Keratinocyte (primary cell): Measurements from ENCODE around the gene CSNK2A1. TPM values are rescaled to one million over a fixed set of nuclear protein-coding genes. Genes with fewer than 3 reads are reported as not detected.
"Not testable (repeated sequence)": the region's sequence is repeated elsewhere in the genome, so short reads cannot be mapped to it uniquely, and the experiment has no call there.

ENCODE experiments used
- DNase-seq: peaks from one replicate; pipeline ENCODE4 v3.0.0-alpha.2; 2011; ENCODE audit warnings: low read depth, missing footprints, low spot score
- FAIRE-seq: peaks from 2 replicates; lab custom pipeline; 2011; peaks lifted over from hg19 to GRCh38; lab: Jason Lieb, UNC
- H2AFZ ChIP-seq: 2 replicates; pipeline ENCODE4 v1.6.0; 2012; ENCODE audit warnings: low read length, control low read depth, inconsistent platforms; ENCODE audit not compliant: control insufficient read depth
- H3K27ac ChIP-seq: 2 replicates; pipeline ENCODE4 v1.5.1; 2011; ENCODE audit warnings: low read length; ENCODE audit not compliant: control insufficient read depth, insufficient read depth
- H3K27me3 ChIP-seq: 3 replicates; pipeline ENCODE4 v1.6.0; 2011; ENCODE audit warnings: low read length; ENCODE audit not compliant: control insufficient read depth, insufficient read depth; ENCODE audit errors: extremely low read depth
- H3K36me3 ChIP-seq, 2 experiments: 2 replicates in 1 of 2; 3 replicates in 1 of 2; pipeline ENCODE4 v1.5.1; 2011; ENCODE audit warnings: low read length in 2 of 2, mild to moderate bottlenecking in 1 of 2; ENCODE audit not compliant: control insufficient read depth in 2 of 2, insufficient read depth in 2 of 2; ENCODE audit errors: extremely low read depth in 1 of 2
- H3K4me1 ChIP-seq: 3 replicates; pipeline ENCODE4 v1.5.1; 2011; ENCODE audit warnings: low read length; ENCODE audit not compliant: control insufficient read depth, insufficient read depth; ENCODE audit errors: extremely low read depth
- H3K4me2 ChIP-seq: 3 replicates; pipeline ENCODE4 v1.6.0; 2011; ENCODE audit warnings: low read depth, low read length; ENCODE audit not compliant: control insufficient read depth, insufficient read depth; ENCODE audit errors: extremely low read depth
- H3K4me3 ChIP-seq, 3 experiments: fragments of 200-600 bp in 1 of 3; sonication (generic) in 1 of 3; 2 replicates in 2 of 3; 3 replicates in 1 of 3; pipeline ENCODE4 v1.5.1; 2011 to 2016; ENCODE audit warnings: low read length in 3 of 3, mild to moderate bottlenecking in 3 of 3, control low read depth in 2 of 3, inconsistent platforms in 1 of 3, low read depth in 1 of 3, mixed read lengths in 1 of 3, mixed run types in 1 of 3, moderate library complexity in 1 of 3; ENCODE audit not compliant: control insufficient read depth in 2 of 3, insufficient read depth in 2 of 3; ENCODE audit errors: extremely low read depth in 1 of 3
- H3K79me2 ChIP-seq: 2 replicates; pipeline ENCODE4 v1.6.0; 2012; ENCODE audit warnings: low read length; ENCODE audit not compliant: control insufficient read depth, insufficient read depth
- H3K9ac ChIP-seq: 3 replicates; pipeline ENCODE4 v1.6.0; 2011; ENCODE audit warnings: low read length; ENCODE audit not compliant: control insufficient read depth, insufficient read depth; ENCODE audit errors: extremely low read depth
- H3K9me1 ChIP-seq: 3 replicates; pipeline ENCODE4 v1.6.0; 2011; ENCODE audit warnings: low read length; ENCODE audit not compliant: control insufficient read depth, insufficient read depth; ENCODE audit errors: extremely low read depth
- H3K9me3 ChIP-seq: 2 replicates; pipeline ENCODE4 v1.5.1; 2012; ENCODE audit warnings: low read depth, low read length; ENCODE audit not compliant: control insufficient read depth
- H4K20me1 ChIP-seq: 3 replicates; pipeline ENCODE4 v1.6.0; 2011; ENCODE audit warnings: low read length; ENCODE audit not compliant: control insufficient read depth, insufficient read depth; ENCODE audit errors: extremely low read depth
- EZH2 ChIP-seq: IDR thresholded peaks from one replicate; pipeline ENCODE4 v1.6.1; 2012; ENCODE audit warnings: inconsistent platforms, mild to moderate bottlenecking, low read length, moderate library complexity
- dilution Hi-C: fragments of 300-500 bp; cut with MboI; formaldehyde crosslinking; loops from one replicate; pipeline ENCODE4 v1.7.0; 2020; ENCODE audit warnings: low sequenced_read_pairs; ENCODE audit not compliant: extremely low pct_ligation_motif_present
- polyA plus RNA-seq, 5 experiments: library from polyadenylated mRNA; depleted of rRNA in 3 of 5; stranded (reverse) in 3 of 5; stranded (forward) in 1 of 5; unstranded in 1 of 5; fragments of >200 nt; gene quantifications; 1 replicate in 1 of 5; 2 replicates in 3 of 5; 3 replicates in 1 of 5; pipeline versions ENCODE4 v1.2.1 to v1.2.3, GENCODE V29; 2011 to 2012; ENCODE audit warnings: missing spikeins in 2 of 5, low read depth in 1 of 5, low replicate concordance in 1 of 5
- TF ChIP-seq, protein P1 (sequence below), 3 experiments: IDR thresholded peaks in 1 of 3; conservative IDR thresholded peaks in 1 of 3; optimal IDR thresholded peaks in 1 of 3; 2 replicates in 2 of 3; 3 replicates in 1 of 3; pipeline versions ENCODE3 to v1.5.1; 2011; ENCODE audit warnings: low read length in 3 of 3, mild to moderate bottlenecking in 3 of 3, moderate library complexity in 2 of 3, control low read depth in 1 of 3, inconsistent platforms in 1 of 3; ENCODE audit not compliant: insufficient read depth in 2 of 3; ENCODE audit errors: extremely low read depth in 1 of 3

The CSNK2A1 gene
- polyA plus RNA-seq, 1 donor (not counting 4 experiments of a cell fraction or from before 2014, with no cell fraction given): 122 TPM

DNA sequence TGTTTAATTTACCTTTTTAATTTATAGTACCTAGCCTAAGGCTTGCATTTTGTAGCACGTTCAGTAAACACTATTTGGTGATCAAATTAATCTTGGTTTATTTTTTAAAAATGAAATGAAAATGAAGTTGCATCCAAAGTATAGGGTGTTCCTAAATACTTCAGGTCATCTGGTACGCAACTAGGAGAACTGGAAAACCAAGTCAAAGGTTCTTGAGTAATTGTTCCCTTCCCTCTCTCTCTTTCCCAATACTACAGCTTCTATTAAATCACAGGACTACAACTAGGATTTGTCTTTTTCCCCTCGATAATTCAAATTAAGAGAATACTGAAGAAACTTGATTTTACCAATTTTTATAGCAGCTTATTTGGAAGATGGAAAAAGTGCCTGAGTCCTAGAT is 27.9 kb downstream of the CSNK2A1 start:
- Histone ChIP-seq H3K36me3 (no peaks in the 10 kb centered on the region), H3K79me2 (peaks cover 96% of the 10 kb centered on the region), H3K9me3 (no peaks in the 10 kb centered on the region), H3K9me1 (no peaks in the 10 kb centered on the region), H3K4me3 (no peak overlapping the region), H3K27ac (no peak overlapping the region), H3K4me2 (no peak overlapping the region), H3K4me1 (no peaks in the 10 kb centered on the region), H3K27me3 (no peaks in the 10 kb centered on the region), H4K20me1 (peaks cover 20% of the 10 kb centered on the region), H2AFZ (no peak overlapping the region), H3K9ac (no peak overlapping the region)
- TF ChIP-seq, protein P1, sequence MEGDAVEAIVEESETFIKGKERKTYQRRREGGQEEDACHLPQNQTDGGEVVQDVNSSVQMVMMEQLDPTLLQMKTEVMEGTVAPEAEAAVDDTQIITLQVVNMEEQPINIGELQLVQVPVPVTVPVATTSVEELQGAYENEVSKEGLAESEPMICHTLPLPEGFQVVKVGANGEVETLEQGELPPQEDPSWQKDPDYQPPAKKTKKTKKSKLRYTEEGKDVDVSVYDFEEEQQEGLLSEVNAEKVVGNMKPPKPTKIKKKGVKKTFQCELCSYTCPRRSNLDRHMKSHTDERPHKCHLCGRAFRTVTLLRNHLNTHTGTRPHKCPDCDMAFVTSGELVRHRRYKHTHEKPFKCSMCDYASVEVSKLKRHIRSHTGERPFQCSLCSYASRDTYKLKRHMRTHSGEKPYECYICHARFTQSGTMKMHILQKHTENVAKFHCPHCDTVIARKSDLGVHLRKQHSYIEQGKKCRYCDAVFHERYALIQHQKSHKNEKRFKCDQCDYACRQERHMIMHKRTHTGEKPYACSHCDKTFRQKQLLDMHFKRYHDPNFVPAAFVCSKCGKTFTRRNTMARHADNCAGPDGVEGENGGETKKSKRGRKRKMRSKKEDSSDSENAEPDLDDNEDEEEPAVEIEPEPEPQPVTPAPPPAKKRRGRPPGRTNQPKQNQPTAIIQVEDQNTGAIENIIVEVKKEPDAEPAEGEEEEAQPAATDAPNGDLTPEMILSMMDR (optimal IDR thresholded peaks at IDR 0.05 in 1 of 3, IDR thresholded peaks at IDR 0.05 in 1 of 3, conservative IDR thresholded peaks at IDR 0.05 in 1 of 3; ENCODE audit: extremely low read depth in 1 of 3, insufficient read depth in 2 of 3, low read length in 3 of 3): no peak
- no peak for TF ChIP-seq EZH2
- no peak for DNase-seq
- dilution Hi-C loops: no loop called here
- FAIRE-seq: no peak

DNA sequence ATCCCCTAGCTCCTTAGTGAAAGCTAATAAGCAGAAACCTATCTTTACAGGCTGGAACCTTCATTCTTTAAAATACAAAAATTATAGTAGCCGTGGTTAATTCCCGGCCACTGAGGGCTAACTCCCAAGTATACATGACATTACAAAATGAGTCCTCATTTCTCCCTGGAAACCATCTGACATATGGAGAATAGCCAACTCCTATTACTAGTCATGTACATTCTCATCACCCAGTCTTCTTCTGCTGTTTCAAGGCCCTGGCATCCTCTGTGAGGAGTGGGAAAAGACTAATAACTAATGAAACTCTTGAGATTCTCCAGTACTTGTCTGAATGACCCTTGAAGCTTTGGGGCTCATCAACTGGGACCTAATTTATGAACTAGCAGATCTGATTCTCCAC is 30.2 kb downstream of the CSNK2A1 start:
- H3K36me3 ChIP-seq: no peaks in the 10 kb centered on the region
- no peak overlapping the region for H3K4me2 ChIP-seq
- TF ChIP-seq EZH2: no peak
- TF ChIP-seq, protein P1 (optimal IDR thresholded peaks at IDR 0.05 in 1 of 3, IDR thresholded peaks at IDR 0.05 in 1 of 3, conservative IDR thresholded peaks at IDR 0.05 in 1 of 3; ENCODE audit: extremely low read depth in 1 of 3, insufficient read depth in 2 of 3, low read length in 3 of 3): no peak
- dilution Hi-C loops: no loop called here
- H3K27ac ChIP-seq: no peak overlapping the region
- FAIRE-seq (no peak), DNase-seq (no peak)
- no peak overlapping the region for H2AFZ ChIP-seq
- H3K4me1 ChIP-seq: no peaks in the 10 kb centered on the region
- H3K9me3 ChIP-seq: no peaks in the 10 kb centered on the region
- no peak overlapping the region for H3K4me3 ChIP-seq
- H3K9ac ChIP-seq: no peak overlapping the region
- peaks cover 95% of the 10 kb centered on the region for H3K79me2 ChIP-seq
- H3K9me1 ChIP-seq: no peaks in the 10 kb centered on the region
- no peaks in the 10 kb centered on the region for H3K27me3 ChIP-seq
- H4K20me1 ChIP-seq: peaks cover 23% of the 10 kb centered on the region

DNA sequence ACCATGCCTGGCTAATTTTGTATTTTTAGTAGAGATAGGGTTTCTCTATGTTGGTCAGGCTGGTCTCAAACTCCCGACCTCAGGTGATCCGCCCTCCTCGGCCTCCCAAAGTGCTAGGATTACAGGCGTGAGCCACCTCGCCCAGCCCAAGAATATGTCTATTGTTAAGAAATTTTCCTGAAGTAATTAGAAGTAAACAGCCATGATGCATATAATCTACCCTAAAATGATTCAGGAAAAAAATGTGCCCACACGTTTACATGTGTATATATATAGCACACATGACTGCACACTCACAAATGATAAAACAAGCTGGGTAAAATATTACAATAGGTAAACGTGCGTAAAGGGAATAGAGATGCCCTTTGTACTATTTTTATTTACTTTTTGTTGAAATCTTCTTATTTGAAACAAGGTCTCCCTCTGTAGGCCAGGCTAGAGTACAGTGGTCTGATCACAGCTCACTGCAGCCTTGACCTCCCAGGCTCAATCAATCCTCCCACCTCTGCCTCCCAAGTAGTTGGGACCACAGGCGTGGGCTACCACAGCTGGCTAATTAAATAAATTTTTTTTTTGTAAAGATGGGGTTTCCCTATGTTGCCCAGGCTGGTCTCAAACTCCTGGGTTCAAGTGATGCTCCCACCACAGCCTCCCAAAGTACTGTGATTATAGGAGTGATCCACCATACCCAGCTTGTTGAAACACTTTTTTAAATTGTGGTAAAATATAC is 33.1 kb downstream of the CSNK2A1 start:
- dilution Hi-C loops: not testable (repeated sequence)

DNA sequence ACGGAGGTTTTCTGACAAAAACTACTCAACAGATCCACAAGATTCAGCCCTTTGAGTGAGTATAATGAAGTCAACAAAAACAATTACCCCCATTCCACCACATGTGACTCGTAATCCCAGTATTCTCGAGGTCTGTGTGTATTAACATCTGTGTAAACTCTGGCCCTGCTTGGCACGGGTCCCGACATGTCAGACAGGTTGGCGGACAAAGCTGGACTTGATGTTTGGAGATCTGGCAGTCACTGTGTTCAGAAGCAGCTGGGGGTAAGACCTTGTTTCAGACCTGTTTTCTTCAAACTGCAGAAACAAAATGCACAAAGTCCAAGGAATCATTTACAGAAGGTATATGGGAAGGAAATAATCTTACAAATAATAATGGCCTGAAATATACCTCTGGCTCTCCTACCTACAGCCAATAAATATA is 35.2 kb downstream of the CSNK2A1 start:
- H2AFZ ChIP-seq, DNase-seq, H3K4me1 ChIP-seq, H3K27ac ChIP-seq, H3K4me2 ChIP-seq, H3K9me1 ChIP-seq, H3K9me3 ChIP-seq, H3K27me3 ChIP-seq, H4K20me1 ChIP-seq, H3K4me3 ChIP-seq, dilution Hi-C loops, H3K9ac ChIP-seq: not testable (repeated sequence)
- peak; percentile 95 for FAIRE-seq
- Histone ChIP-seq H3K79me2 (peaks cover 65% of the 10 kb centered on the region), H3K36me3 (peaks cover 13 to 18% of the 10 kb centered on the region in 2 experiments)

More for the DNA sequence above, 33.1 kb downstream of the CSNK2A1 start:
- not testable (repeated sequence) for H3K27me3 ChIP-seq, H2AFZ ChIP-seq, H3K4me2 ChIP-seq, H3K9ac ChIP-seq, H3K9me1 ChIP-seq, FAIRE-seq, H3K9me3 ChIP-seq, H3K4me1 ChIP-seq, DNase-seq, H3K4me3 ChIP-seq, H3K27ac ChIP-seq
- H3K36me3 ChIP-seq: peaks cover 7 to 10% of the 10 kb centered on the region in 2 experiments
- peaks cover 14% of the 10 kb centered on the region for H4K20me1 ChIP-seq
- H3K79me2 ChIP-seq: peaks cover 86% of the 10 kb centered on the region
